GM18505 (cell line): Measurements from ENCODE around the gene MPRIP.

Experiments
- ATAC-seq: cut with Tn5 transposase; IDR thresholded peaks from one replicate; pipeline ENCODE4 v1.9.1; 2021; ENCODE audit not compliant: unreplicated experiment
- POLR2A ChIP-seq: IDR thresholded peaks from 4 replicates; pipeline ENCODE4 v1.6.1; 2011; ENCODE audit warnings: borderline replicate concordance; ENCODE audit not compliant: insufficient read depth, insufficient read length; ENCODE audit errors: extremely low read depth

Gene MPRIP

GRCh38 chr17:17124341-17124740, 82.1 kb downstream of the MPRIP start:
- no peak for ATAC-seq

GRCh38 chr17:17125136-17126084, 83.2 kb downstream of the MPRIP start:
- no peak for TF ChIP-seq POLR2A
- ATAC-seq = no peak

More at GRCh38 chr17:17124341-17124740, 82.1 kb downstream of the MPRIP start:
- TF ChIP-seq POLR2A = no peak

DNA sequence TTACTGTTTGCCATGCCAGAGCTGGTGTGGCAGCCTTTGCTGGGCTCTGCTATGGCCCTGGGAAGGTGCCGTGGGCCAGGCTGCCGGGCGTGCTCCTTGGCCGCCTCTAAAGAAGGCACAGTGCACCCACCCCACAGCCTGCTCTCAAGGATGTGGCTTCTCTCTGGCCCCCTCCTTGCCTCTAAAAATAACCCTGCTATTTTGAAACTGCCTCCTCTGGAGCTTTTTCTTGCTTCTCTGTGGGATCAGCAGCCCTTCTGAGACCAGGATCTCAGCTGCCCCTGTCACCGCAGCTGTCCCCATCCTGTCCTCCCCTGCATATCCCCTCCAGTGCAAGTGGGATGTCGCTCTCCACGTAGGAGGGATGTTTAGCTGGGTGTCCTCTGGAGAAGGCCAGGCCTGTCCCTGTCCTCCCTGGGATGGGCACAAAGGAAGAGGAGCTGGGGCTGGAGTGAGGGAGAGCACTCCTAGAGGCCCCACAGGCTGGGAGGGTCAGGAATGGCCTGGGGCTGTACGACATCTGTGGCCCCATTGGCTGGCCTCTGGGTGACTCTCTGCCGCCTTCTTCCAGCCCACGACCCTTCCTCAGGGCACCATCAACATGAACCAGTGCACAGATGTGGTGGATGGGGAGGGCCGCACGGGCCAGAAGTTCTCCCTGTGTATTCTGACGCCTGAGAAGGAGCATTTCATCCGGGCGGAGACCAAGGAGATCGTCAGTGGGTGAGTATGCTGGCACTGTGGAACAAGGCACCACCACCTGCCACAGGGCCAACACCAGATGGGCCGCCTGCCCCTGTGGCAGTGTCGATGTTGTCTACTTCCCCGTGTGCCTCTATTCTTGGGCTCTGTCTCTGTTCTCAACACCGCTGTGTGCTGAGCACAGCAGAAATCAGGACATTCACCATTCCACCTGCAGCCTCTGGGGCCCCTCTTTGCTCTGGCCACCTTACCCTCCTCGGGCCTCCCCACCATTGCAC, 84.2 kb downstream of the MPRIP start:
- ATAC-seq = no peak

DNA sequence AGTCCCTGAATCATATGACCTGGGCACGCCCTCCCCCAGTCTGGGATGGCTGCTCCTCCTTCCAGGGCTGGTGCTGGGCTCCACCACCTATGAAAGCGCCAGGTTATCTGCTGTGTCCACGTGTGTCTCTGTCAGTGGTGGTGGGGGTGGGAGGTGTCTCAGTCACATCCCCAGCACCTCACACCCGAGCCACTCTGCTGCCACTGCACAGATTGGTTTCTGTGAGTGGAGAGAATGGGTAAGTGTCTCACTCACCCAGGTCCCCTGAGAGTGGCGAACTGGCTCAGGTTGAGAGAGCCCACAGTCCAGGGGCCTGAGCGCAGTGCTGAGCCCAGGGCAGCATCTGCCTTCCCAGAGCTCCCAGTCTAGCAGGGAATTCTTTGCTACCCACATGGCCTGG, 84.9 kb downstream of the MPRIP start:
- TF ChIP-seq POLR2A = no peak
- no peak for ATAC-seq

More for the DNA sequence above, 84.2 kb downstream of the MPRIP start:
- TF ChIP-seq POLR2A = no peak

DNA sequence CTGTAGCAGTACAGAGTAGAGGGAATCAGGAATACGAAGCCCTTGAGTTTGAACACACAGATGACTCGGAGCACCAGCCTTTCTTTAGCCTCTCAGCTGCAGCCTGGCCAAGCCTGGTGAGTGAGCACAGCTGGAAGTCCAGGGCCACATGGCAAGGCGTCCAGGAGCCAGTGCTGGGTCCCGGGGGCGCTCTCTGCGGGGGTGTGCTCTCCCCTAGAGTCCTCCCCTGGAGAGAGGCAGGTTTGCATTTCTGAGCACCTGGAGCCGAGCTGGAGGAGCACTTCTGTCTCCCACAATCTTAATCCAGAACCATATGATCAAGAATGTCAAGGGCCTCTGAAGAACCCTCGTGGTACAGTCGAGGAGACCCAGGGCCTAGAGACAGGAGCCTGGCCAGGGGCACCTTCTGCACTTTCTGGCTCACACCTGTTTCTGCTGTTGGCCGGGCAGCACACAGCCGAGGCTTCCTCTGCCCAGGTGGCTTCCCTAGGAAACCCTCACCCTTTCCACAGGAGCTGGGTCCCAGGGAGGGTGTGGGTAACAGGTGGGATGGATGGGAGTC, 85.6 kb downstream of the MPRIP start:
- TF ChIP-seq POLR2A = no peak
- ATAC-seq = no peak

DNA sequence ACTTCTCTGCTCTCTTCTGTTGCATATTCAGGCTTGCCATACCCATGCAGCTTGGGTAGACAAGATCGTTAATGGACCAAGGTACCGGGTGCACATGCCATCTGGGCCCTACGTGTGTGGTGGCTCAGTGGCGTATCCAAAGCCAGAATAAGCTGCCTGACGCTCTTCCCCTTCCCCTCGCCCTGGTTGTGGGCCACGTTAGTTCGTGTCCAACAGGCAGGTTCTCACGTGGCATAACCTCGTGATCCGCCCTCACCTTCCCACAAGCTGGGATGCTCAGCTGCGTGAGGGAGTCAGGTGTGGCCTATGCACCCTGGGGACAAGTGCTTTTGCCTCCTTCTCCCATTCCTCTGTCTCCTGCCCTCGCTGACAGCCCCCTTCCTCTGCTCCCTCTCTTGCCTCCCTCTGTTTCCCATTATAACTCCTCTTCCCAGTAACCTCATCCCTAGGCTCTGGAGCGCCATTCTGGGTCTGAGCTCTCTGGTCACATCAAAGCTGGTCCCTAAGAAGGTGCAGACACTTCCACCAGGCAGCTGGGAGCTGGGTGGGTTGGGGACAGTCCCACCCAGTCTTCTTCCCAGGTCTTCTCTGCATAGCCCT, 86.3 kb downstream of the MPRIP start:
- no peak for ATAC-seq

GRCh38 chr17:17129466-17129865, 87.2 kb downstream of the MPRIP start:
- no peak for ATAC-seq
- no peak for TF ChIP-seq POLR2A

More for the DNA sequence above, 86.3 kb downstream of the MPRIP start:
- no peak for TF ChIP-seq POLR2A

GRCh38 chr17:17130077-17130844, 88.0 kb downstream of the MPRIP start:
- ATAC-seq = no peak

DNA sequence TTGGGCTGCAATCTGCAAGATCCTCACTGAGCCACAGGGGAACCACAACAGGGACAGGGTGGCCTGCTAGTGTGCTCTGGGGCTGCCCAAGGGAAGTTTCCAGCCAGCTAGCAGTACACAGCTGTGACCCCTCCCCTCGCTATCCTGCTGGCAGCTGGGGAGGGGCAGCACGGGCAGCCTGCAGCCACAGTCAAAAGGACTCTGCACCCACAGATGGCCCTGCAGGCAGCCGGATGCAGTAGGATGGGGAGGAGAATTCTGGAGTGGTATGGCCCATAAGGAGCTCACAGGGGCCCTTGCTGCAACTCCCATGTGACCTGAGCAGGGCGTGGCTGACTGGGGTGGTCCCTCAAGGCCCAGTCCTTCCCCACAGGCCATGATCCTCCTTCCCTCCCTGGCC, 89.6 kb downstream of the MPRIP start:
- no peak for ATAC-seq
- no peak for TF ChIP-seq POLR2A

More at GRCh38 chr17:17130077-17130844, 88.0 kb downstream of the MPRIP start:
- TF ChIP-seq POLR2A = no peak

- no peak for ATAC-seq
Observed at GRCh38 chr17:17132746-17133145, 90.5 kb downstream of the MPRIP start.

DNA sequence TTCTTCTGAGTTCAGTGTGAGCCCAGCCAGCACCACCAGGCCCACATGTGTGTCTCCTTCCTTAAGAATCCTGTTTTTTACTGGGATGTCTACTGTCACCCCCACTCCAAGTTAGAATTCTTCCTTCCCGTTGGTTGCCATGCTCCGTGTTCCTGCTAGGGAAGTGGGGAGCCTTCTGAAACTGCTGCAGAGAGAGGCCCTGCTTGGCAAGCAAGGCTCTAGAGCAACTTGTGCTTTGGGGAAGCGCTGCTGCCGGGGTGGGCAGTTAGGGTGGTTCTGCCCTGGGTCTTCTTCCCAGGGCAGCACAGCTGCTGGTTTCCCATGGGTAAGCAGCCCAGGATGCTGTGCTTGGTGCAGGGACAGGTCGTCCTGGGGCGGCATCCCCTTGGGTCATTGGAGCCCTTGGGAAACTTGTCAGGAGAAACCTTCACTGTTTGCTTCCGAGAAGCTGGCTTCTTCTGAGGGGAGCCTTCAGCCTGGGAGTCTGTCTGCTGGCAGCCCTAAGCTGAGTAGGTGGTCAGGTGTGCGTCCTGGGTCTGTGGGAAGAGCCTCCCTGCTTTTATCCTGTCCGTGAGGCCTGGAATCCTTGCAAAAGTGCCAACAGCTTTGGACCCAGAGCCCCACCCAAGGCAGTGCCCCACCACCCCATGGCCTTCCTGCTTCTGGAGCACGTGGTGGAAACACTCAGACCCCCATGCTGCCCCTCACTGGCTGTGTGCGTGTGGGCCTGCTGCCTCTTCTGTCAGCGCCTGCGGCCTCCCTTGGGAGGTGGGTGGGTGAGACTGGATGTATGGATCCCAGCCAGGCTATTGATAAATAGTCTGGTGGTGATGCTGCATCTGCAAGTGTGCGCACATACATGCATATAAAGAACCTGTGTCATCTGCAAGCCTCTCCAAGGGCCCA, 92.0 kb downstream of the MPRIP start:
- no peak for TF ChIP-seq POLR2A
- no peak for ATAC-seq

More at GRCh38 chr17:17132746-17133145, 90.5 kb downstream of the MPRIP start:
- no peak for TF ChIP-seq POLR2A
